OCI-LY1 (cell line): ENCODE measurements around the gene RSPH1.

ENCODE experiments used
- H2AFZ ChIP-seq: fragments of 200-600 bp; sonication (generic), shearing (Covaris generic); 2 replicates; pipeline ENCODE4 v1.6.0; 2014; ENCODE audit warnings: antibody characterized with exemption, mild to moderate bottlenecking, low read length
- H3F3A ChIP-seq: fragments of 200-600 bp; sonication (generic), shearing (Covaris generic); 2 replicates; pipeline ENCODE4 v1.6.0; 2014; ENCODE audit warnings: mild to moderate bottlenecking, antibody characterized with exemption, low read length, moderate library complexity; ENCODE audit not compliant: insufficient read depth
- H3K27ac ChIP-seq: fragments of 200-600 bp; sonication (generic); 2 replicates; pipeline ENCODE4 v1.5.1; 2014; ENCODE audit warnings: low read length, mixed run types, mild to moderate bottlenecking, low read depth; ENCODE audit not compliant: poor library complexity, severe bottlenecking
- H3K27me3 ChIP-seq: fragments of 200-600 bp; sonication (generic); 2 replicates; pipeline ENCODE4 v1.6.0; 2014; ENCODE audit warnings: antibody characterized with exemption, mild to moderate bottlenecking, low read length, moderate library complexity; ENCODE audit not compliant: insufficient read depth
- H3K36me3 ChIP-seq: fragments of 200-600 bp; sonication (generic); 2 replicates; pipeline ENCODE4 v1.6.1; 2014; ENCODE audit warnings: mild to moderate bottlenecking, antibody characterized with exemption, low read length, moderate library complexity, mixed read lengths; ENCODE audit not compliant: insufficient read depth
- H3K4me1 ChIP-seq: fragments of 200-600 bp; sonication (generic); 2 replicates; pipeline ENCODE4 v1.5.1; 2014; ENCODE audit warnings: mild to moderate bottlenecking, low read length, moderate library complexity; ENCODE audit not compliant: insufficient read depth, severe bottlenecking
- H3K4me2 ChIP-seq: fragments of 200-600 bp; sonication (generic), shearing (Covaris generic); 2 replicates; pipeline ENCODE4 v1.6.1; 2014; ENCODE audit warnings: low read length
- H3K4me3 ChIP-seq: fragments of 200-600 bp; sonication (generic); 2 replicates; pipeline ENCODE4 v1.5.1; 2014; ENCODE audit warnings: low read length, low read depth, mild to moderate bottlenecking, mixed read lengths; ENCODE audit not compliant: poor library complexity, severe bottlenecking
- H3K79me2 ChIP-seq: fragments of 200-600 bp; shearing (Covaris generic); 2 replicates; pipeline ENCODE4 v1.6.1; 2016; ENCODE audit warnings: mixed run types, low read length, mixed read lengths; ENCODE audit not compliant: insufficient read depth
- H3K9ac ChIP-seq: fragments of 200-600 bp; sonication (generic), shearing (Covaris generic); 2 replicates; pipeline ENCODE4 v1.6.1; 2014; ENCODE audit warnings: mild to moderate bottlenecking, low read length, mixed read lengths
- H3K9me2 ChIP-seq: fragments of 200-600 bp; sonication (generic), shearing (Covaris generic); 2 replicates; pipeline ENCODE4 v1.6.1; 2014; ENCODE audit warnings: low read depth, mild to moderate bottlenecking, low read length, mixed read lengths
- H3K9me3 ChIP-seq: fragments of 200-600 bp; shearing (Covaris generic); 2 replicates; pipeline ENCODE4 v1.6.1; 2014; ENCODE audit warnings: low read length, mixed read lengths
- H4K20me1 ChIP-seq: fragments of 200-600 bp; sonication (generic), shearing (Covaris generic); 2 replicates; pipeline ENCODE4 v1.6.0; 2016; ENCODE audit warnings: mild to moderate bottlenecking, low read length; ENCODE audit not compliant: insufficient read depth
- CTCF ChIP-seq: fragments of 200-600 bp; sonication (generic), shearing (Covaris generic); IDR thresholded peaks from 2 replicates; pipeline ENCODE4 v1.5.1; 2017; ENCODE audit warnings: mild to moderate bottlenecking, antibody characterized with exemption, low read length, moderate library complexity, mixed read lengths
- EZH2 ChIP-seq: fragments of 200-600 bp; sonication (generic), shearing (Covaris generic); IDR thresholded peaks from 2 replicates; pipeline ENCODE4 v1.8.0; 2017; ENCODE audit warnings: borderline replicate concordance, mixed run types, mild to moderate bottlenecking, antibody characterized with exemption, low read length, moderate library complexity, mixed read lengths

Gene RSPH1

GRCh38 chr21:42496120-42496838 is at the start of gene RSPH1:
RSPH1 (minus strand) TSS chr21:42496224; CDS start chr21:42496186, 38 bp downstream.
- Histone ChIP-seq H3K4me1 (peaks cover 16% of the 10 kb centered on the region), H2AFZ (no peak within 1 kb of the TSS), H3K4me3 (peak within 1 kb of the TSS; percentile 77), H3F3A (no peaks in the 10 kb centered on the region), H3K9ac (peak within 1 kb of the TSS; percentile 76), H3K9me3 (no peaks in the 10 kb centered on the region), H3K79me2 (no peaks in the 10 kb centered on the region), H3K27me3 (peaks cover 13% of the 10 kb centered on the region; the same call in 1 of the 2 replicates), H4K20me1 (no peaks in the 10 kb centered on the region), H3K27ac (no peak within 1 kb of the TSS), H3K36me3 (no peaks in the 10 kb centered on the region), H3K4me2 (peak within 1 kb of the TSS; percentile 95), H3K9me2 (no peaks in the 10 kb centered on the region)
- TF ChIP-seq EZH2, result no peak
- TF ChIP-seq CTCF, result no peak

GRCh38 chr21:42545745-42546144 is 49.7 kb upstream of the RSPH1 start:
- peaks cover 49% of the 10 kb centered on the region for H3K36me3 ChIP-seq
- H2AFZ ChIP-seq, result no peak overlapping the region

GRCh38 chr21:42545317-42545716 is 49.3 kb upstream of the RSPH1 start:
- Histone ChIP-seq H3K9me2 (no peaks in the 10 kb centered on the region), H3K4me2 (no peak overlapping the region), H4K20me1 (no peaks in the 10 kb centered on the region), H3F3A (no peaks in the 10 kb centered on the region), H3K4me1 (peaks cover 11% of the 10 kb centered on the region), H3K4me3 (no peak overlapping the region), H3K27ac (no peak overlapping the region), H3K27me3 (no peaks in the 10 kb centered on the region), H2AFZ (no peak overlapping the region), H3K79me2 (no peaks in the 10 kb centered on the region), H3K9ac (no peak overlapping the region), H3K9me3 (no peaks in the 10 kb centered on the region), H3K36me3 (peaks cover 49% of the 10 kb centered on the region)
- TF ChIP-seq CTCF (no peak), EZH2 (no peak)

More at GRCh38 chr21:42545745-42546144, 49.7 kb upstream of the RSPH1 start:
- Histone ChIP-seq H3K27me3 (no peaks in the 10 kb centered on the region), H3K27ac (no peak overlapping the region), H3K4me3 (no peak overlapping the region), H3K9ac (no peak overlapping the region), H3F3A (no peaks in the 10 kb centered on the region), H3K79me2 (no peaks in the 10 kb centered on the region), H3K4me1 (peaks cover 11% of the 10 kb centered on the region), H3K4me2 (no peak overlapping the region), H4K20me1 (no peaks in the 10 kb centered on the region), H3K9me3 (no peaks in the 10 kb centered on the region), H3K9me2 (no peaks in the 10 kb centered on the region)
- TF ChIP-seq CTCF, result no peak
- no peak for TF ChIP-seq EZH2
